ENCODE measurements around the gene TPX2. TPM values are rescaled to one million over a fixed set of nuclear protein-coding genes. Genes with fewer than 3 reads are reported as not detected.

TPX2 gene
- total and polyA plus RNA-seq, 2 of the 8 experiments (the other 6 are each of a cell fraction or from before 2014, with no cell fraction given) = 43.6 to 125 TPM

DNA sequence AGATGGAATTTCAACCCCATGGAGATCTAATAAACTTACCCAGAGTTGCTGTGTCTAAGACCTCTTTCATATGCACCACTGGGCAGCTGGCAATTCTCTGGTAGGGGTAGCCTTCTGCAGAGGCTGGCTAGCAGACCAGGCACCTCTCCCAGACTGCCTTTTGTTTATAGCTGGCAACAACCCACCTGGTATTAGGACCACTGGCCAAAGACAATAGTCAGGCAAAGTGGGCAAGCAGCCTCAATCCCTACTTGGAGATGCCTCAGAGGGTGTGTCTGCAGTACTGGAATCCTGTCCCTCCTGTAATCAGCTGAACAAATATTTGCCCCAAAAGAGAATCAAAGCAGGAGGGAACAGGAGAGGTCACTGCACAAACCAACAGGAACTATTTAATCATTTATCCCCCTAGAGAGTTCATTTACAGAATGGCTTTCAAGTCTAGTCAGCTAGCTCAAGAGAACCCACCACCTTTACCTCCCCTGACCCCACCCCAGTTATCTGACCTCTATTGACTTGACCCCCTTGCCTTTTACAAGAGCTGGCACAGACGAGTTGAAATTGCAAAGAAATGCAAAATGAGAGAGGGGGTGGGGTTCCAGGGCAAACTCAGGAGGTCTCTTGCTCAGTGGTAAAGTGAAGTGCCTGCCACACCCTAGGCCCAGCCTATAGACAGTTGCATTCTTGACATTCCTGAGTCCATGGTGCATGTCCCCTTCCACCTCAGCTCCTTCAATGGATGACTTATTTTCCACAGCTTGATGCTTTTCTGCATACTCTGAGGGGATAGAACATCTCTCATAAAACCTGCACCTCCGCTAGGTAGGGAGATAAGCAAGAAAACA lies 19.2 kb upstream of the TPX2 start:
- H4K20me1 ChIP-seq (replicated peaks in 1 of 2; ENCODE audit: control insufficient read depth in 1 of 2, insufficient read depth in 2 of 2, low read length in 2 of 2) = peaks cover 0 to 6% of the 10 kb centered on the region in 2 experiments
- H3K9ac ChIP-seq (replicated peaks in 1 of 4; ENCODE audit: extremely low read depth in 1 of 4, low read depth in 3 of 4, low read length in 3 of 4) = 0 out of 7 replicates have a peak overlapping the region, but pooled peaks of 1 of the 4 experiments have one; percentile 24
- peak overlapping the region; percentile 27; the same call in 1 of the 2 replicates for H3K27ac ChIP-seq (ENCODE audit: low read depth, low read length)
- no peak overlapping the region for H4K5ac ChIP-seq (ENCODE audit: insufficient read length, low read depth, low read length)
- no peaks in the 10 kb centered on the region for H3K27me3 ChIP-seq (replicated peaks in 1 of 4; ENCODE audit: control insufficient read depth in 3 of 4, extremely low read depth in 1 of 4, insufficient read depth in 3 of 4, low read length in 3 of 4)
- H2AFZ ChIP-seq (ENCODE audit: low read length) = no peak overlapping the region
- H4K91ac ChIP-seq (replicated peaks; ENCODE audit: insufficient read length, low read length) = no peak overlapping the region
- H3K36me3 ChIP-seq (ENCODE audit: control insufficient read depth in 2 of 4, insufficient read depth in 4 of 4, low read length in 3 of 4) = peaks cover 0 to 12% (median 6%) of the 10 kb centered on the region in 4 experiments; a peak in 6 of 8 replicates
- CTCF ChIA-PET (ENCODE audit: partially characterized antibody) = interaction anchor here (0.6 to 8.6 kb wide), 15 partner anchors 10 to 160 kb away, joined by 3 to 151 read pairs (median 4); partner anchors contain the start of gene TPX2
- POLR2A ChIA-PET (ENCODE audit: partially characterized antibody) = interaction anchor here (1.0 to 9.7 kb wide), 11 partner anchors 9 to 113 kb away, joined by 3 to 108 read pairs (median 7); no protein-coding TSS in a partner anchor
- DNase-seq (ENCODE audit: low read depth in 1 of 2, low spot score in 2 of 2) (no peak), FAIRE-seq (no peak)
- no peak overlapping the region for H3K56ac ChIP-seq (replicated peaks; ENCODE audit: insufficient read length, low read depth, low read length)
- H2BK15ac ChIP-seq (ENCODE audit: low read length) = 0 out of 2 replicates have a peak overlapping the region, but pooled peaks have one; percentile 62
- peak overlapping the region; percentile 7; the same call in 1 of the 2 replicates for H2AK5ac ChIP-seq (ENCODE audit: low read depth, low read length)
- peaks cover 17 to 40% (median 38%) of the 10 kb centered on the region in 4 experiments for H3K4me1 ChIP-seq (replicated peaks in 1 of 4; ENCODE audit: control insufficient read depth in 3 of 4, insufficient read depth in 4 of 4, low read length in 3 of 4)
- H3K23me2 ChIP-seq (ENCODE audit: low read depth, low read length) = peaks cover 4% of the 10 kb centered on the region
- no peak overlapping the region for H3K23ac ChIP-seq (ENCODE audit: insufficient read length)
- H3K9me3 ChIP-seq (ENCODE audit: insufficient read depth in 2 of 2, low read depth in 1 of 2, low read length in 1 of 2) = no peaks in the 10 kb centered on the region
- H4K8ac ChIP-seq (ENCODE audit: extremely low read depth, insufficient read depth, low read length) = no peak overlapping the region
- peak overlapping the region; percentile 48 to 94 (median 70); a peak in 5 of 8 replicates for H3K4me3 ChIP-seq (ENCODE audit: extremely low read depth in 1 of 4, insufficient read depth in 2 of 4, low read depth in 3 of 4, low read length in 4 of 4)
- H3K4me2 ChIP-seq (ENCODE audit: insufficient read depth in 1 of 2, low read depth in 2 of 2, low read length in 2 of 2) = peak overlapping the region; percentile 84 to 88
- H3K79me1 ChIP-seq (ENCODE audit: low read depth, low read length) = no peaks in the 10 kb centered on the region; the same call in 1 of the 2 replicates
- WGBS, 2 experiments (ENCODE audit: extremely low coverage in 1 of 2, insufficient coverage in 1 of 2, insufficient read length in 1 of 2, insufficient replicate concordance in 2 of 2, low coverage in 1 of 2, low lambda C conversion rate in 2 of 2, missing lambda C conversion rate in 1 of 2) = 43% methylated on average over 2 of the region's 2 CpGs; no CpG with 5 or more reads in 1 of the 2 experiments
- peaks cover 13 to 71% of the 10 kb centered on the region in 2 experiments for H3K79me2 ChIP-seq (ENCODE audit: control insufficient read depth in 1 of 2, insufficient read depth in 2 of 2, low read length in 2 of 2)
- H2BK12ac ChIP-seq (ENCODE audit: low read depth, low read length) = peak overlapping the region; percentile 94; the same call in 1 of the 2 replicates
- peak overlapping the region; percentile 90; the same call in 1 of the 2 replicates for H2BK5ac ChIP-seq (ENCODE audit: low read depth, low read length)
- H2BK20ac ChIP-seq (ENCODE audit: low read length) = peak overlapping the region; percentile 62; the same call in 1 of the 2 replicates
- no peak overlapping the region for H3K14ac ChIP-seq (ENCODE audit: insufficient read length)
- H3K4ac ChIP-seq (replicated peaks; ENCODE audit: insufficient read length, low read depth, low read length) = no peak overlapping the region
- H2BK120ac ChIP-seq (replicated peaks; ENCODE audit: low read depth, low read length) = peak overlapping the region; percentile 22
- H3K18ac ChIP-seq (ENCODE audit: extremely low read depth, low read length) = peak overlapping the region; percentile 54; the same call in 1 of the 2 replicates
- TF ChIP-seq JUND (IDR thresholded peaks at IDR 0.05; ENCODE audit: low read length) = no peak
- TF ChIP-seq SP1 (IDR thresholded peaks at IDR 0.05; ENCODE audit: low read depth, low read length) = peak; percentile 64
- TF ChIP-seq GABPA (IDR thresholded peaks at IDR 0.05; ENCODE audit: borderline replicate concordance, insufficient read depth, low read length) = no peak
- 0 out of 2 replicates have a peak, but pooled peaks have one; percentile 29 for TF ChIP-seq TCF12 (IDR thresholded peaks at IDR 0.05; ENCODE audit: low read depth, low read length)
- TF ChIP-seq, protein P1, sequence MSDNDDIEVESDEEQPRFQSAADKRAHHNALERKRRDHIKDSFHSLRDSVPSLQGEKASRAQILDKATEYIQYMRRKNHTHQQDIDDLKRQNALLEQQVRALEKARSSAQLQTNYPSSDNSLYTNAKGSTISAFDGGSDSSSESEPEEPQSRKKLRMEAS (IDR thresholded peaks at IDR 0.05) = 0 out of 2 replicates have a peak, but pooled peaks have one; percentile 13
- TF ChIP-seq PHF8 (conservative IDR thresholded peaks at IDR 0.05; ENCODE audit: low read depth, low read length) = no peak
- peak in 1 of 2 experiments; percentile 53; a peak in 2 of 3 replicates for TF ChIP-seq POLR2A (IDR thresholded peaks at IDR 0.05; ENCODE audit: control extremely low read depth in 1 of 2, low read depth in 2 of 2, low read length in 2 of 2)
- TF ChIP-seq SIX5 (IDR thresholded peaks at IDR 0.05; ENCODE audit: low read depth, low read length) = no peak
- TF ChIP-seq SP2 (IDR thresholded peaks at IDR 0.05; ENCODE audit: low read length) = no peak
- TF ChIP-seq SRF (IDR thresholded peaks at IDR 0.05; ENCODE audit: low read depth, low read length) = no peak
- 0 out of 2 replicates have a peak, but pooled peaks have one; percentile 35 for TF ChIP-seq TAF1 (IDR thresholded peaks at IDR 0.05; ENCODE audit: low read depth, low read length)
